Gastrocnemius medialis (tissue), 4 donors: ENCODE data around the gene TMEM161B.

Source experiments
- CTCF ChIP-seq, 5 experiments: fragments of 450-650 bp in 3 of 5; fragments of 200-600 bp in 2 of 5; sonication (generic) in 2 of 5; IDR thresholded peaks in 4 of 5; conservative IDR thresholded peaks in 1 of 5; 1 replicate in 4 of 5; 2 replicates in 1 of 5; pipeline ENCODE4 v1.5.1; 2016 to 2019; ENCODE audit warnings: antibody characterized with exemption in 5 of 5, mild to moderate bottlenecking in 3 of 5, moderate library complexity in 3 of 5
- POLR2A ChIP-seq, 2 donors: fragments of 450-650 bp; IDR thresholded peaks; one replicate each; pipeline ENCODE4 v1.6.1; 2017; ENCODE audit warnings: antibody characterized with exemption in 2 of 2, mild to moderate bottlenecking in 2 of 2, moderate library complexity in 2 of 2

- TF ChIP-seq CTCF (IDR thresholded peaks at IDR 0.05 in 4 of 5, conservative IDR thresholded peaks at IDR 0.05 in 1 of 5) (no peak), POLR2A (IDR thresholded peaks at IDR 0.05) (no peak)
Observed at GRCh38 chr5:88248094-88248493, 20.6 kb downstream of the TMEM161B start.
